Keratinocyte (primary cell): ENCODE data around the gene BANF2. TPM values are rescaled to one million over a fixed set of nuclear protein-coding genes. Genes with fewer than 3 reads are reported as not detected.

Experiments
- DNase-seq: peaks from one replicate; pipeline ENCODE4 v3.0.0-alpha.2; 2011; ENCODE audit warnings: low read depth, missing footprints, low spot score
- FAIRE-seq: peaks from 2 replicates; lab custom pipeline; 2011; peaks lifted over from hg19 to GRCh38; lab: Jason Lieb, UNC
- H2AFZ ChIP-seq: 2 replicates; pipeline ENCODE4 v1.6.0; 2012; ENCODE audit warnings: low read length, control low read depth, inconsistent platforms; ENCODE audit not compliant: control insufficient read depth
- H3K27ac ChIP-seq: 2 replicates; pipeline ENCODE4 v1.5.1; 2011; ENCODE audit warnings: low read length; ENCODE audit not compliant: control insufficient read depth, insufficient read depth
- H3K27me3 ChIP-seq: 3 replicates; pipeline ENCODE4 v1.6.0; 2011; ENCODE audit warnings: low read length; ENCODE audit not compliant: control insufficient read depth, insufficient read depth; ENCODE audit errors: extremely low read depth
- H3K36me3 ChIP-seq, 2 experiments: 2 replicates in 1 of 2; 3 replicates in 1 of 2; pipeline ENCODE4 v1.5.1; 2011; ENCODE audit warnings: low read length in 2 of 2, mild to moderate bottlenecking in 1 of 2; ENCODE audit not compliant: control insufficient read depth in 2 of 2, insufficient read depth in 2 of 2; ENCODE audit errors: extremely low read depth in 1 of 2
- H3K4me1 ChIP-seq: 3 replicates; pipeline ENCODE4 v1.5.1; 2011; ENCODE audit warnings: low read length; ENCODE audit not compliant: control insufficient read depth, insufficient read depth; ENCODE audit errors: extremely low read depth
- H3K4me2 ChIP-seq: 3 replicates; pipeline ENCODE4 v1.6.0; 2011; ENCODE audit warnings: low read depth, low read length; ENCODE audit not compliant: control insufficient read depth, insufficient read depth; ENCODE audit errors: extremely low read depth
- H3K4me3 ChIP-seq, 3 experiments: fragments of 200-600 bp in 1 of 3; sonication (generic) in 1 of 3; 2 replicates in 2 of 3; 3 replicates in 1 of 3; pipeline ENCODE4 v1.5.1; 2011 to 2016; ENCODE audit warnings: low read length in 3 of 3, mild to moderate bottlenecking in 3 of 3, control low read depth in 2 of 3, inconsistent platforms in 1 of 3, low read depth in 1 of 3, mixed read lengths in 1 of 3, mixed run types in 1 of 3, moderate library complexity in 1 of 3; ENCODE audit not compliant: control insufficient read depth in 2 of 3, insufficient read depth in 2 of 3; ENCODE audit errors: extremely low read depth in 1 of 3
- H3K79me2 ChIP-seq: 2 replicates; pipeline ENCODE4 v1.6.0; 2012; ENCODE audit warnings: low read length; ENCODE audit not compliant: control insufficient read depth, insufficient read depth
- H3K9ac ChIP-seq: 3 replicates; pipeline ENCODE4 v1.6.0; 2011; ENCODE audit warnings: low read length; ENCODE audit not compliant: control insufficient read depth, insufficient read depth; ENCODE audit errors: extremely low read depth
- H3K9me1 ChIP-seq: 3 replicates; pipeline ENCODE4 v1.6.0; 2011; ENCODE audit warnings: low read length; ENCODE audit not compliant: control insufficient read depth, insufficient read depth; ENCODE audit errors: extremely low read depth
- H3K9me3 ChIP-seq: 2 replicates; pipeline ENCODE4 v1.5.1; 2012; ENCODE audit warnings: low read depth, low read length; ENCODE audit not compliant: control insufficient read depth
- H4K20me1 ChIP-seq: 3 replicates; pipeline ENCODE4 v1.6.0; 2011; ENCODE audit warnings: low read length; ENCODE audit not compliant: control insufficient read depth, insufficient read depth; ENCODE audit errors: extremely low read depth
- CTCF ChIP-seq, 3 experiments: IDR thresholded peaks in 1 of 3; conservative IDR thresholded peaks in 1 of 3; optimal IDR thresholded peaks in 1 of 3; 2 replicates in 2 of 3; 3 replicates in 1 of 3; pipeline versions ENCODE3 to v1.5.1; 2011; ENCODE audit warnings: low read length in 3 of 3, mild to moderate bottlenecking in 3 of 3, moderate library complexity in 2 of 3, control low read depth in 1 of 3, inconsistent platforms in 1 of 3; ENCODE audit not compliant: insufficient read depth in 2 of 3; ENCODE audit errors: extremely low read depth in 1 of 3
- EZH2 ChIP-seq: IDR thresholded peaks from one replicate; pipeline ENCODE4 v1.6.1; 2012; ENCODE audit warnings: inconsistent platforms, mild to moderate bottlenecking, low read length, moderate library complexity
- dilution Hi-C: fragments of 300-500 bp; cut with MboI; formaldehyde crosslinking; loops from one replicate; pipeline ENCODE4 v1.7.0; 2020; ENCODE audit warnings: low sequenced_read_pairs; ENCODE audit not compliant: extremely low pct_ligation_motif_present
- polyA plus RNA-seq, 5 experiments: library from polyadenylated mRNA; depleted of rRNA in 3 of 5; stranded (reverse) in 3 of 5; stranded (forward) in 1 of 5; unstranded in 1 of 5; fragments of >200 nt; gene quantifications; 1 replicate in 1 of 5; 2 replicates in 3 of 5; 3 replicates in 1 of 5; pipeline versions ENCODE4 v1.2.1 to v1.2.3, GENCODE V29; 2011 to 2012; ENCODE audit warnings: missing spikeins in 2 of 5, low read depth in 1 of 5, low replicate concordance in 1 of 5

Gene BANF2
- polyA plus RNA-seq, 1 donor (not counting 4 experiments of a cell fraction or from before 2014, with no cell fraction given) = not detected

GRCh38 chr20:17708675-17709360 lies 9.1 kb downstream of the BANF2 start:
- no peak for DNase-seq
- no peaks in the 10 kb centered on the region for H4K20me1 ChIP-seq
- H3K36me3 ChIP-seq = no peaks in the 10 kb centered on the region
- H2AFZ ChIP-seq = no peak overlapping the region
- H3K27ac ChIP-seq = no peak overlapping the region
- no peak overlapping the region for H3K4me3 ChIP-seq
- no peaks in the 10 kb centered on the region for H3K79me2 ChIP-seq
- FAIRE-seq = no peak
- H3K9me3 ChIP-seq = no peaks in the 10 kb centered on the region
- H3K27me3 ChIP-seq = no peaks in the 10 kb centered on the region
- H3K9me1 ChIP-seq = no peaks in the 10 kb centered on the region
- TF ChIP-seq CTCF (optimal IDR thresholded peaks at IDR 0.05 in 1 of 3, IDR thresholded peaks at IDR 0.05 in 1 of 3, conservative IDR thresholded peaks at IDR 0.05 in 1 of 3; ENCODE audit: extremely low read depth in 1 of 3, insufficient read depth in 2 of 3, low read length in 3 of 3) = no peak
- no peak for TF ChIP-seq EZH2
- no peak overlapping the region for H3K4me2 ChIP-seq
- dilution Hi-C loops = no loop called here
- no peaks in the 10 kb centered on the region for H3K4me1 ChIP-seq
- no peak overlapping the region for H3K9ac ChIP-seq

GRCh38 chr20:17709361-17710293 lies 9.9 kb downstream of the BANF2 start:
- Histone ChIP-seq H3K36me3 (no peaks in the 10 kb centered on the region), H3K4me3 (no peak overlapping the region), H3K27ac (no peak overlapping the region), H3K9me3 (no peaks in the 10 kb centered on the region), H3K27me3 (no peaks in the 10 kb centered on the region), H3K4me2 (no peak overlapping the region), H3K79me2 (no peaks in the 10 kb centered on the region), H3K9me1 (no peaks in the 10 kb centered on the region), H3K4me1 (no peaks in the 10 kb centered on the region), H3K9ac (no peak overlapping the region), H2AFZ (no peak overlapping the region), H4K20me1 (no peaks in the 10 kb centered on the region)
- FAIRE-seq = no peak
- no peak for DNase-seq
- dilution Hi-C loops = no loop called here
- TF ChIP-seq CTCF (optimal IDR thresholded peaks at IDR 0.05 in 1 of 3, IDR thresholded peaks at IDR 0.05 in 1 of 3, conservative IDR thresholded peaks at IDR 0.05 in 1 of 3; ENCODE audit: extremely low read depth in 1 of 3, insufficient read depth in 2 of 3, low read length in 3 of 3) (no peak), EZH2 (no peak)
